NCI-H1105 treated with DMSO at 0.1 percent for 48 hours (cell line): ENCODE data around the gene PRKCZ.
A peak's percentile ranks its signal among the peaks of the same experiment; 100 is the strongest.

Experiments
- DNase-seq: peaks from one replicate; lab custom pipeline; 2025; lab: John Stamatoyannopoulos, UW

Gene PRKCZ

GRCh38 chr1:2024887-2025286 lies 25.3 kb upstream of the PRKCZ start:
- no peak for DNase-seq

GRCh38 chr1:2025491-2025981 lies 24.7 kb upstream of the PRKCZ start:
- DNase-seq, result no peak

GRCh38 chr1:2027961-2028583 lies 22.1 kb upstream of the PRKCZ start:
- no peak for DNase-seq

GRCh38 chr1:2028870-2029560 lies 21.2 kb upstream of the PRKCZ start:
- no peak for DNase-seq

- no peak for DNase-seq
Measured at GRCh38 chr1:2029561-2029960, 20.6 kb upstream of the PRKCZ start.

- DNase-seq, result no peak
Measured at GRCh38 chr1:2030076-2030871, 19.9 kb upstream of the PRKCZ start.

GRCh38 chr1:2031546-2032540 lies 18.4 kb upstream of the PRKCZ start:
- no peak for DNase-seq

- no peak for DNase-seq
Measured at GRCh38 chr1:2032737-2033136, 17.5 kb upstream of the PRKCZ start.

GRCh38 chr1:2033165-2033564 lies 17.0 kb upstream of the PRKCZ start:
- DNase-seq, result no peak

- DNase-seq, result no peak
Measured at GRCh38 chr1:2036287-2036686, 13.9 kb upstream of the PRKCZ start.

GRCh38 chr1:2037314-2037979 lies 12.8 kb upstream of the PRKCZ start:
- DNase-seq, result no peak

GRCh38 chr1:2038229-2038628 lies 12.0 kb upstream of the PRKCZ start:
- no peak for DNase-seq

GRCh38 chr1:2039251-2039650 lies 11.0 kb upstream of the PRKCZ start:
- DNase-seq, result no peak

GRCh38 chr1:2041305-2041704 lies 8.9 kb upstream of the PRKCZ start:
- DNase-seq, result no peak

- no peak for DNase-seq
Measured at GRCh38 chr1:2041887-2042286, 8.3 kb upstream of the PRKCZ start.

GRCh38 chr1:2042830-2043773 lies 7.1 kb upstream of the PRKCZ start:
- no peak for DNase-seq

- no peak for DNase-seq
Measured at GRCh38 chr1:2043886-2044285, 6.3 kb upstream of the PRKCZ start.

- DNase-seq, result peak; percentile 3
Measured at GRCh38 chr1:2044510-2045319, 5.5 kb upstream of the PRKCZ start.
